ENCODE measurements around the gene SLC29A1.

The SLC29A1 gene

DNA sequence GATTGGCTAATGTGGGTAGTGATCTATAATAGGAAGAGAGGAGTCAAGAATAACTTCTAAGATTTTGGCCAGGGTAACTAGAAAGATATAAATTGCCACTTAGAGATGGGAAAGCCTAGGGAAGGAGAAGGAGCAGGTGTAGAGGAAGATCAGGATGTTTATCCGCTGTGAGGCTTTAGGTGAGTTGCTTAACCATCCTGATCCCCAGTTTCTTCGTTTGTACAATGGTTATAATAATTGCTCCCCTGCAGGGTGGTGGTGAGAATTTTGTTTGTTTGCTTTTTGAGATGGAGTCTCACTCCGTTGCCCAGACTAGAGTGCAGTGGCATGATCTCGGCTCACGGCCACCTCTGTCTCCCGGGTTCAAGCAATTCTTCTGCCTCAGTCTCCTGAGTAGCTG is 9.1 kb upstream of the SLC29A1 start:
- Mint-ChIP-seq H3K27ac (no peak overlapping the region), H3K27me3 (no peaks in the 10 kb centered on the region), H3K4me3 (no peak overlapping the region), H3K36me3 (no peaks in the 10 kb centered on the region), H3K9me3 (no peaks in the 10 kb centered on the region), H3K4me1 (peaks cover 7% of the 10 kb centered on the region)

DNA sequence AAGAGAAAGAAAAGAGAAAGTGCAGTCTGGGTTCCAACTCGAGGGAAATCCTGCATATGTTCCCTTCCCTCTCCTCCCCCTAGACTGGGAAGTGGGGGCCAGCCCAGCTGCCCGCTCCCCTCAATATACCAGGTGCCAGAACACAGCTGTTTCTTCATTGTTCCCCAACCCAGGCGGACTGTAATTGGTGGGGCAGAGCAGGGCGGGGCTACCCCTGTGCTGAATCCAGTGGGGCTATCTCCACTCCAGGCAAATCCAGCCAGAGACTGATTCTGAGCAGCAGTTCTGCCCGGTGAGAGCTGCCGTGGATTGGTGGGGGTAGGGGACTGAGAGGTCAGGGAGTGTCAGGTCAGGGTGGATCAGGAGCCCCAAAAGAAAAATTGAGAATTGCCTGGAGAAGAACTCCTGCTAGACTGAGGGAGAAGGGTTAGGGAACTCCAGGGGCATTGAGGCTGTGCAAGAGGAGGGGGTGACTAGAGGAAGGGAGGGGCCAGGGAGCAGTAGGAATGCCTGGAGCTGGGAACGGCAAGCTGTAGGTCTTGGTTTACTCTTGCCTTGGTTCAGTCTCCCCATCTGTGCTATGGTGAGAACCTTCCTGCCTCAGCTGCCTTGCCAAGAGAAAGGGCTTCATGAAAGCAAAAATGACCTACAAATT is 6.6 kb upstream of the SLC29A1 start, which contains the start of gene MYMX:
Gene MYMX, plus strand, starts transcription at position 250 of the 655 bp plus-strand sequence. CDS start 546 bp downstream, outside the sequence.
- Mint-ChIP-seq H3K27ac (no peak within 1 kb of the TSS), H3K27me3 (no peaks in the 10 kb centered on the region), H3K4me1 (peaks cover 13% of the 10 kb centered on the region), H3K9me3 (no peaks in the 10 kb centered on the region), H3K4me3 (no peak within 1 kb of the TSS), H3K36me3 (no peaks in the 10 kb centered on the region)

DNA sequence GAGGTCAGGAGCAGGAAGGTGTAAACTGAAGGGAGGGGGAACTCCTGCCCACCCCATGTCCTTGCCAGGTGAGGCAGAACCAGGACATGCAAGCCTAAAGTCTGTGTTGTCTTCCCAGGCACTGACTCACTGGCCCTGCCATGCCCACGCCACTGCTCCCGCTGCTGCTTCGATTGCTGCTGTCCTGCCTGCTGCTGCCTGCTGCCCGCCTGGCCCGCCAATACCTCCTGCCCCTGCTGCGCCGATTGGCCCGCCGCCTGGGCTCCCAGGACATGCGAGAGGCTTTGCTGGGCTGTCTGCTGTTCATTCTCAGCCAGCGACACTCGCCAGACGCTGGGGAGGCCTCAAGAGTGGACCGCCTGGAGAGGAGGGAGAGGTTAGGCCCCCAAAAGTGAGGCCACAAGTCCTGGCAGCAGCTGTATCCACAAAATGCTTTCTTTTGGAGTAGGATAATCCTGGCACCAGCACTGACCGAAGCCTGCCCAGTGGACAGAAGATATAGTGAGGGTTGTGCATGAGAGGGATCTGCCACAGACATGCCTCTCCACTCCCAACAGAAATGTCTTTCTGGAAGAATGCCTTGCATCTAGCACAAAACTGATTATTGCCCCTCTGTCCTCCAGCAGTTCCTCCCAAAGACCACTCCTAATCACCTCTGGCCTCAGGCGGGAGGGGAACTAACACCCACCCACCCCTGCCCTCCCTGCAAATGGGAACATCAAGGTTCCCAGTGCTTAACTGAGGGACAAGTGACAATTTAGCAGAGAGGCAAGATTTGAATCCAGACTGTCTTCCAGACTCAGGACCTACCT is 5.9 kb upstream of the SLC29A1 start:
- peaks cover 17% of the 10 kb centered on the region for H3K4me1 Mint-ChIP-seq
- no peaks in the 10 kb centered on the region for H3K9me3 Mint-ChIP-seq
- no peak overlapping the region for H3K27ac Mint-ChIP-seq
- no peak overlapping the region for H3K4me3 Mint-ChIP-seq
- H3K27me3 Mint-ChIP-seq, result no peaks in the 10 kb centered on the region
- H3K36me3 Mint-ChIP-seq, result no peaks in the 10 kb centered on the region

DNA sequence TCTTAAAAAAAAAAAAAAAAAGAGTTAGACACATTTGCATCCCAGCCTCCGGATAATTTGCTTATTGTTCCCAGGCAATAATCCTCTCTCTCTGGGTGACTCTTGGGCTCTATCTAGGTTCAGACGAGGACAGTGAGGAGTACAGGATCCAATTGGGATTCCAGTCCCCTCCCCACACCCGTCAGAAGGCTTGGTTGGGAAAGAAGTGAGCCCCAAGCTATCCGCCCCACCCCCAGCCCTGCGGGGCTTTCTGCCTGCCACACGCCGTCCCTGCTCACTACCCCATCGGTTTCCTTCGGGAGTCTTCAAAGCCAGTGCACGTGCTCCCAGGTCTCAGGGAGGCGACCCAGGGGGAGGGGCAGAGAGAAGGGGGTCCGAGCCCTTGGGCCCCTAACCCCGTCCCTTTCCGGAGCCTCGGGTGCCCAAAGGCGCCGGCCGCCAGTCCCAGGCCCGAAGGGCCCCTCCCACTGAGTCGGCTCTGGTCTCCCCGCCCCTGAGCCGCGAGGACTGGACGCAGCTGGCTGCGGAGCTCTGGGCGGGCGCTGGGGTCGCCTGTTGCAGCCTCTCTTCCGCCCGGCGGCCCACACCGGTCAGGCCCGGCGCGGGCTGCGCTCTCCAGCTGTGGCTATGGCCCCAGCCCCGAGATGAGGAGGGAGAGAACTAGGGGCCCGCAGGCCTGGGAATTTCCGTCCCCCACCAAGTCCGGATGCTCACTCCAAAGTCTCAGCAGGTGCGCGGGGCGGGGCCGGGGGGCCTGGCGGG is 4.2 kb upstream of the SLC29A1 start:
- H3K4me1 Mint-ChIP-seq, result peaks cover 26% of the 10 kb centered on the region
- no peaks in the 10 kb centered on the region for H3K27me3 Mint-ChIP-seq
- peak overlapping the region; percentile 63 for H3K4me3 Mint-ChIP-seq
- H3K27ac Mint-ChIP-seq, result no peak overlapping the region
- no peaks in the 10 kb centered on the region for H3K9me3 Mint-ChIP-seq
- no peaks in the 10 kb centered on the region for H3K36me3 Mint-ChIP-seq

DNA sequence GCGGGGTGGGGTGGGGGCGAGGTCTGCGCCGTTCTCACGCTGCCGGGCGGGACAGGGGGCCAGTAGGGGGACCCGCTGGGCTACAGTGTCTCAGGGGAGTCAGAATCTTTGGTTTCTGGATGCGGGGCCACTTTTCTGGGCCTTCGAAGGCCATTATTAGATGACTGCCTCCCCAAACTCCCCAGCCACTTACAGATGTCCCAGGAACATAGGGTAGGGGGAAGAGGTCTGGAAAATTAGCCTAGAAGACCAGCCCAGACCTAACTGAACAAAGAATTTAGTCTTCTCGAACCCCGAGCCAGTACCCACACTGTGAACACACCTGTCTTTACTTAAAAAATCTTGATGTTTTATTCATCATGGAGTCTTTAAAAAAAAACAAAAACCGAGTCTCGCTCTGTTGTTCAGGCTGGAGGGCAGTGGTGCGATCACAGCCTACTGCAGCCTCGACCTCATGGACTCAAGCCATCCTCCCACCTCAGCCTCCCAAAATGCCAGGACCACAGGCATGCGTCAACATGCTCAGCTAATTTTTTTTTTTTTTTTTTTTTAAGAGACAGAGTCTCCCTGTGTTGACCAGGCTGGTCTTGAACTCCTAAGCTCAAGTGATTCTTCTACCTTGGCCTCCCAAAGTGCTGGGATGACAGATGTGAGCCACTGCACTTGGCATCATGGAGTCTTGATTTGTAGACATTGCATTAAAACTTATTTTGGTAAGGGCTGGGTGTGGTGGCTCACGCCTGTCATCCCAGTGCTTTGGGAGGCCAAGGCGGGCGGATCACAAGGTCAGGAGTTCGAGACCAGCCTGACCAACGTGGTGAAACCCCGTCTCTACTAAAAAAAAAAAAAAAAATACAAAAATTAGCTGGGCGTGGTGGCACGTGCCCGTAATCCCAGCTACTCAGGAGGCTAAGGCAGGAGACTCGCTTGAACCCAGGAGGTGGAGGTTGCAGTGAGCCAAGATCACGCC is 3.3 kb upstream of the SLC29A1 start:
- H3K4me1 Mint-ChIP-seq, result peaks cover 34% of the 10 kb centered on the region
- H3K27me3 Mint-ChIP-seq, result no peaks in the 10 kb centered on the region
- peaks cover 3% of the 10 kb centered on the region for H3K36me3 Mint-ChIP-seq
- no peak overlapping the region for H3K4me3 Mint-ChIP-seq
- H3K27ac Mint-ChIP-seq, result no peak overlapping the region
- H3K9me3 Mint-ChIP-seq, result no peaks in the 10 kb centered on the region

DNA sequence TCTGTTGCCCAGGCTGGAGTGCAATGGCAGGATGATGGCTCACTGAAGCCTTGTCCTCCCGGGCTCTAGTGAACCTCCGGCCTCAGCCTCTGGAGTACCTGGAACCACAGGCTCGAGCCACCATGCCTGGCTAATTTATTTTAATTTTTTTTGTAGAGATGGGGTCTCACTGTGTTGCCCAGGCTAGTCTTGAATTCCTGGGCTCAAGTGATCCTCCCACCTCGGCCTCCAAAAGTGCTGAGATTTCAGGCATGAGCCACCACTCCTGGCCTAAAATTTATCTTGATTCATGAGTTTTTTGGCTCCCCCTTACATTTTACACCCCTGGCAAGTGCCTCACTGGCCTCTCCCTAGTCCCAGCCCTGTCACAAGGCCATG is 2.5 kb upstream of the SLC29A1 start:
- Mint-ChIP-seq H3K27ac (no peak overlapping the region), H3K9me3 (no peaks in the 10 kb centered on the region), H3K4me1 (peaks cover 38% of the 10 kb centered on the region), H3K27me3 (no peaks in the 10 kb centered on the region), H3K36me3 (peaks cover 3% of the 10 kb centered on the region), H3K4me3 (no peak overlapping the region)

DNA sequence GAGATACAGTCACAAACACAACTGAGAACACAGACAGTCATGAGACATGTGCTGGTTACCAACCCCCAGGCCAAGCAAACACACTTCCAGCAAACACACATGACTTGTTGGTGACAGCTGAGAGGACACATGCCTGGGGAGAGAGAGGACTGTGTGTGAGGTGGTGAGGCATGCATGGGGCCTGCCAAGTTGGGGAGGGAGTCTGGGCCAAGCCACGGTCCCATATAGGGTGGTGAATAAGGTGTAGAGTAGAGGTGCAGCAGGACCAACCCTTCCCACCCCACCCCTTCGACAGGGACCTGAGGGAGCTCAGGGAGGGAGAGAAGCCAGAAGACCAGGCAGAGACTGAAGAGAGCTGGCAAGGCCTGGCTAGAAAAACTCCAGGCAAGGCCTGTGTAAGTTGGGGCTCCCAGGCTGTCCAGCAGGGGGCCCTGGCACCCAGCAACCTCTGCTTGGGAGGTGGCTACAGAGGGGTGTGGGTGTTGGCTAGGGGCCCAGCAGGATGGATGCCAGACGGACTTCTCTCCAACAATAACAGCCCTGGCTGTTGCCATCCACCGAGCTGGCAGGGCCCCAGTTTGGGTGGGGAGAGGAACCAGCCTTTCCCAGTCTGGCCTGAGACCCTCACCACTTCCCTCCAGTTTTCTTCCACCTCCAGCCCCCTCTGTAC is 2.0 kb upstream of the SLC29A1 start:
- no peaks in the 10 kb centered on the region for H3K27me3 Mint-ChIP-seq
- peak overlapping the region; percentile 15 for H3K4me3 Mint-ChIP-seq
- H3K4me1 Mint-ChIP-seq, result peaks cover 38% of the 10 kb centered on the region
- no peaks in the 10 kb centered on the region for H3K9me3 Mint-ChIP-seq
- peaks cover 3% of the 10 kb centered on the region for H3K36me3 Mint-ChIP-seq
- no peak overlapping the region for H3K27ac Mint-ChIP-seq

GRCh38 chr6:44221961-44222335 is 1.4 kb upstream of the SLC29A1 start:
- Mint-ChIP-seq H3K4me3 (peak overlapping the region; percentile 15), H3K4me1 (peaks cover 38% of the 10 kb centered on the region), H3K27me3 (no peaks in the 10 kb centered on the region), H3K36me3 (peaks cover 3% of the 10 kb centered on the region), H3K9me3 (no peaks in the 10 kb centered on the region), H3K27ac (no peak overlapping the region)

GRCh38 chr6:44222486-44223318 is 693 bp upstream of the SLC29A1 start:
- Mint-ChIP-seq H3K36me3 (peaks cover 3% of the 10 kb centered on the region), H3K4me1 (peaks cover 38% of the 10 kb centered on the region), H3K27me3 (no peaks in the 10 kb centered on the region), H3K9me3 (no peaks in the 10 kb centered on the region), H3K27ac (peak overlapping the region; percentile 47), H3K4me3 (peak overlapping the region; percentile 93)

DNA sequence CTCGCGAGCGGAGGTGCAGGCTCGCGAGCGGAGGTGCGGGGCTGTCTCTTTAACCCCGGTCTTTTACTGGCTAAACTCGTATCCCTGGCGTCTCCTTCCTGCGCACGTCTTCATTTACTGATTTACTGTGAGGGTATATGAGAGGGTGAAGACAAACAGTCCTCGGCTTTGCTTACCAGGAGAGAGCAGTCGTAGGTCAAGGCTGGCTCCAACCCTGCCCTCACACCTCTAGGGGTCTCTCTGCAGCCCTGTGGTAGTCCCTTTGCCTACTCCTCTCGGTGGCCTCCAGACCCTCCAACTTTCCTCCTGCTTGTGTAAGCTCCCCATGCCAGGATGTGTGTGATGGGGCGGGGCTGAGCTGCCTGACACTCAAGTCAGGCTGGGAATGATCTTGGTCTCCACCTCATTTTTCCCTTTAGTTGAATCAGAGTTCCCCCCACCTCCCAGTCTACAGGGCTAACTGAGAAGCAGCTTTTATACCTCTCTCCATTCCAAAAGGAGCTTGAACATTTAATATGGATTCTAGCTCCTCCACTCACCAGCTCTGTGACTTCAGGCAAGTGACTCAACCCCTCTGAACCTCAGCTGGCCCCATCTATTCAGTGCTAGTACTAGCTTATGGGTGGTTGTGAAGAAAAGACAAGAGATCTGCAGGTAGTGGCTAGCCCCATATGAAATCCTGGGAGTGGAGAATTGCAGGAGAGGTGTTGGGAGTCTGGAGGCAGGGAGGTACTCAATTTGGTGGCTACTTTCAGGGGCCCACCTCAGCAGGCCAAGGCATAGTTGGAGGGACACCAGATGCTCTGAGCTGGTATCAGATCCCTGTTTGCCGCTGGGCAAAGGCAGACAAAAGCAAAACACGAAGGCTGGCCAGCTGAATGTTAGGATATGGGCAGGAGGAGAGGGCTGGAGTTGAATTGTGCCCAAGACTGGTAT is 902 bp downstream of the SLC29A1 start:
- peaks cover 30% of the 10 kb centered on the region for H3K4me1 Mint-ChIP-seq
- H3K27ac Mint-ChIP-seq, result peak overlapping the region; percentile 82
- H3K36me3 Mint-ChIP-seq, result peaks cover 3% of the 10 kb centered on the region
- H3K27me3 Mint-ChIP-seq, result no peaks in the 10 kb centered on the region
- peak overlapping the region; percentile 93 for H3K4me3 Mint-ChIP-seq
- H3K9me3 Mint-ChIP-seq, result no peaks in the 10 kb centered on the region

DNA sequence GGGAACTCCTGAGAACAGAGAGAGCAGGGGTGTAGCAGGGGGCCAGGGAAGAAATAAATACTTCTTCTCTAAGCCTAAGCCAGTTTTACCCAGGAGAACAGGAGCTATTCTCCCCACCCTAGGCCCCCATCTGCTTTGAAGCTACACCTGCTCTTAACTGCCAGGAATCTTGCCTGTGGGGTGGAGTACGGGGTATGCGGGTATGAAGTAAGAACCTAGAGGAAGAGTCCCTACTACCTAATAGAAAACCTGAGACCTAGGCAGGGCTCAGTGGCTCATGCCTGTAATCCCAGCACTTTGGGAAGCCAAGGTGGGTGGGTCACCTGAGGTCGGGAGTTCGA is 1.5 kb downstream of the SLC29A1 start:
- Mint-ChIP-seq H3K9me3 (no peaks in the 10 kb centered on the region), H3K27me3 (no peaks in the 10 kb centered on the region), H3K4me3 (peak overlapping the region; percentile 93), H3K4me1 (peaks cover 30% of the 10 kb centered on the region), H3K27ac (no peak overlapping the region), H3K36me3 (peaks cover 3% of the 10 kb centered on the region)

DNA sequence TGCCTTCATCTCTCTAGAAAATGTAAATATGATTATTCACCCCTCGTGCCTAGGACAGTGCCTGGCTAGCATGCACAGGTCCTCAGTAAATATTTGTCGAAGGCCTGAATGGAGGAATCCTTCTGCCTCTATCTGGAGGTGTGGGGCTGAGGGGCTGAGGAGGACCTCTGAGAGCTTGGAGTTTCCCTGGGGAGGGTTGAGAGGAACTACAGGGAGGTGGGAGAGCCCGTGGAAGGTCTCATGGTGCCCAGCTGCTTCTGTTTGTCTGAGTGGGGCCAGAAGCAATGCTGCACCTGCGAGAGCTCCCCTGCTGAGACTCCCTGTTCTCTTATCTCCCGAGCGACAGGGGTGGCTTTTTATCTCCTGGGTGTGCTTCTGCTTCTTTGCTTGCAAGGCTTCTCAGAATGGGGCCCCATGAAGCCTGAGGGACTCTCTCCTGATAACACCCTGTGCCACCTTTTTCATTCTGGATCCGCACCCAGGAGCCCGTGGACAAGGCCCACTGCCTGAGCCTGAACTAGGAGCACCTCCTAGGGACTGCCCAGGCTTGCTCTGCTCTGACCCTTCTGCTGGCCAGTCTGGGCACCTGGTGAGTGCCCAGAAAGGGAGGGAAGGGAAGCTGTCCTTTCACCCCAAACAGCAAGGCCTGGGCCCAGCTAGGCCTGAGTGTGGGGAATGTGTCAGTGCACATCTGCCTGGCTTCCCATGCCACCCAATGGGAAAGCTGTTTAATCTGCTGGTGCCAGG is 2.4 kb downstream of the SLC29A1 start:
- peaks cover 3% of the 10 kb centered on the region for H3K36me3 Mint-ChIP-seq
- peaks cover 30% of the 10 kb centered on the region for H3K4me1 Mint-ChIP-seq
- no peaks in the 10 kb centered on the region for H3K9me3 Mint-ChIP-seq
- peak overlapping the region; percentile 47 for H3K4me3 Mint-ChIP-seq
- no peak overlapping the region for H3K27ac Mint-ChIP-seq
- H3K27me3 Mint-ChIP-seq, result no peaks in the 10 kb centered on the region
